PFSK-1 (cell line): Measurements from ENCODE around the gene ZNF723.

Source experiments
- FOXP2 ChIP-seq: optimal IDR thresholded peaks from 2 replicates; pipeline ENCODE3; 2011; ENCODE audit warnings: borderline replicate concordance, control low read depth, inconsistent platforms; ENCODE audit not compliant: insufficient read depth; ENCODE audit errors: extremely low read length, extremely low read depth
- POLR2AphosphoS5 ChIP-seq: IDR thresholded peaks from 2 replicates; pipeline ENCODE4 v1.6.1; 2012; ENCODE audit warnings: low read depth, mild to moderate bottlenecking, control low read depth, low read length, moderate library complexity
- SIN3A ChIP-seq: IDR thresholded peaks from 2 replicates; pipeline ENCODE4 v1.6.1; 2012; ENCODE audit warnings: mild to moderate bottlenecking, low read length, moderate library complexity, borderline replicate concordance; ENCODE audit not compliant: insufficient read depth
- TAF1 ChIP-seq: IDR thresholded peaks from 2 replicates; pipeline ENCODE4 v1.6.1; 2012; ENCODE audit warnings: low read length, control low read depth, borderline replicate concordance; ENCODE audit not compliant: insufficient read depth
- TF ChIP-seq, protein P1 (sequence below), 2 experiments: IDR thresholded peaks; 2 replicates each; pipeline versions ENCODE4 v1.6.1 to v1.8.0; 2011 to 2012; ENCODE audit warnings: low read depth in 2 of 2, low read length in 2 of 2, control low read depth in 1 of 2, inconsistent platforms in 1 of 2, mild to moderate bottlenecking in 1 of 2, moderate library complexity in 1 of 2; ENCODE audit not compliant: insufficient read depth in 1 of 2

Gene ZNF723

DNA sequence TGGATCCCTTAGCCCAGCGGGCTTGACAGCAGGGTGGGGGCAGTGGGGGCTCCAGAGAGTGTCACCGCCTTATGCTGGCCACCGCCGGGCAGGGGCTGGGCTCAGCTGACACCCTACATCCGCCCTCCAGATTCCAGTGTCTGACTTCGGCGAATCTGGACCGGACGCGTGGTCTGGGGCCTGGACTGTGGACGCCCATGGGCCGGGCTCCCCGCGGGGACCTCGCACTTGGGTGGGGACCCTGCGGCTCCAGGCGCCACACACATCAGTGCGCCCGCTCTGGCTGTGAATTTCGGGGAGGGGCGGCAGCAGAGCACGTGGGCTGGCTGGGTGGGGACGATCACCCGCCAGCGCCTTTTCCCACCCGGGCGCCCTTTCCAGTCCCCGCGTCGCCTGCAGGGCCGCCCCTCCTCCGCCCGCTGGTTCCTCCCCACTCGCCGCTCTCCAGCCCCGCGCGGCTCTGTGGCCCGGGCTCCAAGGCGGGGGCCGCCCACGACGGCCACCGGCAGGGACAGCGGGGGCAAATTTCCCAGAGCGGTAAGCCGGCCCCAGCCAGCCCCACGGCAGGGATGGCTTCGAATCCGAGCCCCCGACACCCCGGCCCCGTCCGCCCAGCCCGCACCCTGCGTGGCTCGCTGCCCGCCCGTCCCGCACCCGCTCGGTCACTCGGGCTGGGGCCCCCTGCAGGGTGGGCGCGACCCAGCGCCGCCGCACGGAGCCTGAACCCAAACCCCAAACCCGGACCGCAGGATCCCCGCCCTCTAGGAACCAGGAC is 24.8 kb upstream of the ZNF723 start:
- no peak for TF ChIP-seq FOXP2
- no peak for TF ChIP-seq SIN3A
- no peak for TF ChIP-seq POLR2AphosphoS5
- TF ChIP-seq, protein P1, sequence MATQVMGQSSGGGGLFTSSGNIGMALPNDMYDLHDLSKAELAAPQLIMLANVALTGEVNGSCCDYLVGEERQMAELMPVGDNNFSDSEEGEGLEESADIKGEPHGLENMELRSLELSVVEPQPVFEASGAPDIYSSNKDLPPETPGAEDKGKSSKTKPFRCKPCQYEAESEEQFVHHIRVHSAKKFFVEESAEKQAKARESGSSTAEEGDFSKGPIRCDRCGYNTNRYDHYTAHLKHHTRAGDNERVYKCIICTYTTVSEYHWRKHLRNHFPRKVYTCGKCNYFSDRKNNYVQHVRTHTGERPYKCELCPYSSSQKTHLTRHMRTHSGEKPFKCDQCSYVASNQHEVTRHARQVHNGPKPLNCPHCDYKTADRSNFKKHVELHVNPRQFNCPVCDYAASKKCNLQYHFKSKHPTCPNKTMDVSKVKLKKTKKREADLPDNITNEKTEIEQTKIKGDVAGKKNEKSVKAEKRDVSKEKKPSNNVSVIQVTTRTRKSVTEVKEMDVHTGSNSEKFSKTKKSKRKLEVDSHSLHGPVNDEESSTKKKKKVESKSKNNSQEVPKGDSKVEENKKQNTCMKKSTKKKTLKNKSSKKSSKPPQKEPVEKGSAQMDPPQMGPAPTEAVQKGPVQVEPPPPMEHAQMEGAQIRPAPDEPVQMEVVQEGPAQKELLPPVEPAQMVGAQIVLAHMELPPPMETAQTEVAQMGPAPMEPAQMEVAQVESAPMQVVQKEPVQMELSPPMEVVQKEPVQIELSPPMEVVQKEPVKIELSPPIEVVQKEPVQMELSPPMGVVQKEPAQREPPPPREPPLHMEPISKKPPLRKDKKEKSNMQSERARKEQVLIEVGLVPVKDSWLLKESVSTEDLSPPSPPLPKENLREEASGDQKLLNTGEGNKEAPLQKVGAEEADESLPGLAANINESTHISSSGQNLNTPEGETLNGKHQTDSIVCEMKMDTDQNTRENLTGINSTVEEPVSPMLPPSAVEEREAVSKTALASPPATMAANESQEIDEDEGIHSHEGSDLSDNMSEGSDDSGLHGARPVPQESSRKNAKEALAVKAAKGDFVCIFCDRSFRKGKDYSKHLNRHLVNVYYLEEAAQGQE (IDR thresholded peaks at IDR 0.05; ENCODE audit: insufficient read depth in 1 of 2, low read depth in 2 of 2, low read length in 2 of 2), result no peak
- no peak for TF ChIP-seq TAF1

DNA sequence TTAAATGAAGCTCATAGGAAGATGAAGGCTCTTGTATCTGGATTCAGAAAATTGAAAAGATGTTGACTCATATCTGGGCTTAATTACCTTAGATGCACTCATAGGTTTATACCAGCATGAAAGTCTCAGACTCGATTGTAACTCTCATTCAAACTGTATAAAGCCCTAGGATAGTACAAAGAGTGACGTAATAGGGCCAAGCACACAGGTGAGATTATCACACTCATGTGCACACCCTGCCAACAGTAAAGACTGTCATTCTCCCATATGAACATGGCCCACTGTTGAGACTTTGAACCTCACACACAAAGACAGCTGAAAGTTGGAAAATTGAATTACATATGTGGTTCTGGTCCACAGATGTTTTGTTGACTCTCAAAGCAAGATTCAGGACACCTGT is 18.0 kb upstream of the ZNF723 start:
- TF ChIP-seq TAF1 (no peak), SIN3A (no peak), FOXP2 (no peak)

DNA sequence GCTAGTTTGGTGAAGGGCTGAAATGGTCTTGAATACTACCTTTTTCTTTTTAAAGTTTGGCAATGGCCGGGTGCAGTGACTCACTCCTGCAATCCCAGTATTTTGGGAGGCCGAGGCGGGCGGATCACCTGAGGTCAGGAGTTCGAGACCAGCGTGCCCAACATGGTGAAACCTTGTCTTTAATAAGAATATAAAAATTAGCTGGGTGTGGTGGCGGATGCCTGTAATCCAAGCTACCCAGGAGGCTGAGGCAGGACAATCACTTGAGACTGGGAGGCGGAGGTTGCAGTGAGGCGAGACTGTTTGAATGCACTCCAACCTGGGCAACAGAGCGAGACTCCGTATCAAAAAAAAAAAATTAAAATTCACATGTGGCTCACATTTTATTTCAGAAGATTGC is 880 bp upstream of the ZNF723 start:
- TF ChIP-seq POLR2AphosphoS5 (no peak), TAF1 (no peak), FOXP2 (no peak), SIN3A (no peak)
- TF ChIP-seq, protein P1 (IDR thresholded peaks at IDR 0.05; ENCODE audit: insufficient read depth in 1 of 2, low read depth in 2 of 2, low read length in 2 of 2), result no peak

DNA sequence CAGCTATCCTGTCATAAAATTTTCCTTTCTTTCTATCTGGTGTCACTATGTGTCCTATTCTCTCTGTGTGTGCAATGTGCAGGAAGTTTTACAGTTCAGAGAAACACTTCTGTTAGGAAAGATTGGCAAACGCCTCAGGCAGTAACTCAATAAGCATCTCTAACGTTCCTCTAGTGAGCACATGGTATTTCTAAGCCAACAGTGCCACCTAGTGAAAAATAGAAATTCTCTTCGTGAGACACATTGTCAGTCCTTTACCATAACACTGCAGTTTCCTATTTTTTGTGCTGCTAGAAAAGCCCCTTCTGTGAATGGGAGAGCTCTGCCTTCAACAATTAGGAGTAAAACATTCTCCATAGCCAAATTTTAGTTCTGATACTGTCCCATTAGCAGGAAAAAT is 50.7 kb downstream of the ZNF723 start:
- TF ChIP-seq SIN3A, result no peak
- TF ChIP-seq TAF1, result no peak
- TF ChIP-seq, protein P1 (IDR thresholded peaks at IDR 0.05; ENCODE audit: insufficient read depth in 1 of 2, low read depth in 2 of 2, low read length in 2 of 2), result no peak
- TF ChIP-seq POLR2AphosphoS5, result no peak
- no peak for TF ChIP-seq FOXP2

DNA sequence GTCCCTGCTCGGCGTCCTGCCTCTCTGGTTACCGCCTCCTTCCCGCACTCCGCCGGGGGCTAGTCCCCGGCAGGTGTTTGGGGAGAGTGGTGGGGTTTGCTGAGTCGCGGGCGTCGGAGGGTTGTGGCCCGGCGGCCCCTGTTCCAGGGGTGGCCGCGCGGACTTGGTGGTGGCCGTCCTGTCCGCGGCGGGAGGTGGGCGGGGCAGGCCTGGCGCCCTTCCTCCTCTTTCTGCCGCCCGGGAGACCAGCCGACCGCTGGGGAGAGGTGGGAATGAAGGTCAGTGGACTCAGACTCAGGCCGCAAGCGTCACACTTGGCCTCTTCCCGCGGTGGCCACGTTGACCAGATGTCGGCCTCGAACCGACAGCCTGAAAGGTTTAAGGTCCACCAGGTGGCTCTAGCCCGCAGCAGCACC is 61.8 kb downstream of the ZNF723 start:
- TF ChIP-seq, protein P1 (IDR thresholded peaks at IDR 0.05; ENCODE audit: insufficient read depth in 1 of 2, low read depth in 2 of 2, low read length in 2 of 2), result no peak
- no peak for TF ChIP-seq POLR2AphosphoS5
- no peak for TF ChIP-seq FOXP2
- no peak for TF ChIP-seq SIN3A
- no peak for TF ChIP-seq TAF1
